Neutrophil (primary cell): ENCODE measurements around the gene TTC3.
A peak's percentile ranks its signal among the peaks of the same experiment; 100 is the strongest.

Experiments used
- H3K27ac ChIP-seq: fragments of 200-600 bp; sonication (generic); 2 replicates; pipeline ENCODE4 v1.5.1; 2016; ENCODE audit warnings: mild to moderate bottlenecking, moderate library complexity
- H3K27me3 ChIP-seq: fragments of 200-600 bp; sonication (generic); 2 replicates; pipeline ENCODE4 v1.6.0; 2016; ENCODE audit warnings: mild to moderate bottlenecking
- H3K36me3 ChIP-seq: fragments of 200-600 bp; sonication (generic); 2 replicates; pipeline ENCODE4 v1.5.1; 2017
- H3K4me1 ChIP-seq, 2 experiments: fragments of 200-600 bp in 1 of 2; sonication (generic) in 1 of 2; 1 replicate in 1 of 2; 2 replicates in 1 of 2; pipeline versions ENCODE4 v1.5.1 to v1.6.1; 2013 to 2016; ENCODE audit warnings: low read depth in 1 of 2, low read length in 1 of 2, mild to moderate bottlenecking in 1 of 2, moderate library complexity in 1 of 2; ENCODE audit not compliant: control insufficient read depth in 1 of 2, insufficient read depth in 1 of 2
- H3K4me3 ChIP-seq, 2 experiments: fragments of 200-600 bp in 1 of 2; sonication (generic) in 1 of 2; 1 replicate in 1 of 2; 2 replicates in 1 of 2; pipeline ENCODE4 v1.5.1; 2013 to 2016; ENCODE audit warnings: low read depth in 1 of 2, low read length in 1 of 2, mild to moderate bottlenecking in 1 of 2, moderate library complexity in 1 of 2
- H3K9me3 ChIP-seq: fragments of 200-600 bp; sonication (generic); 2 replicates; pipeline ENCODE4 v1.5.1; 2016
- TF ChIP-seq, protein P1 (sequence below): fragments of 200-600 bp; sonication (generic); IDR thresholded peaks from 2 replicates; pipeline ENCODE4 v1.5.1; 2016; ENCODE audit warnings: antibody characterized with exemption

TTC3 gene

GRCh38 chr21:37071561-37072273 is 1.3 kb upstream of the TTC3 start:
- Histone ChIP-seq H3K9me3 (no peaks in the 10 kb centered on the region), H3K4me1 (peaks cover 15 to 21% of the 10 kb centered on the region in 2 experiments), H3K36me3 (no peaks in the 10 kb centered on the region), H3K27ac (peak overlapping the region; percentile 87), H3K4me3 (peak overlapping the region; percentile 80 to 99), H3K27me3 (no peaks in the 10 kb centered on the region)
- TF ChIP-seq, protein P1, sequence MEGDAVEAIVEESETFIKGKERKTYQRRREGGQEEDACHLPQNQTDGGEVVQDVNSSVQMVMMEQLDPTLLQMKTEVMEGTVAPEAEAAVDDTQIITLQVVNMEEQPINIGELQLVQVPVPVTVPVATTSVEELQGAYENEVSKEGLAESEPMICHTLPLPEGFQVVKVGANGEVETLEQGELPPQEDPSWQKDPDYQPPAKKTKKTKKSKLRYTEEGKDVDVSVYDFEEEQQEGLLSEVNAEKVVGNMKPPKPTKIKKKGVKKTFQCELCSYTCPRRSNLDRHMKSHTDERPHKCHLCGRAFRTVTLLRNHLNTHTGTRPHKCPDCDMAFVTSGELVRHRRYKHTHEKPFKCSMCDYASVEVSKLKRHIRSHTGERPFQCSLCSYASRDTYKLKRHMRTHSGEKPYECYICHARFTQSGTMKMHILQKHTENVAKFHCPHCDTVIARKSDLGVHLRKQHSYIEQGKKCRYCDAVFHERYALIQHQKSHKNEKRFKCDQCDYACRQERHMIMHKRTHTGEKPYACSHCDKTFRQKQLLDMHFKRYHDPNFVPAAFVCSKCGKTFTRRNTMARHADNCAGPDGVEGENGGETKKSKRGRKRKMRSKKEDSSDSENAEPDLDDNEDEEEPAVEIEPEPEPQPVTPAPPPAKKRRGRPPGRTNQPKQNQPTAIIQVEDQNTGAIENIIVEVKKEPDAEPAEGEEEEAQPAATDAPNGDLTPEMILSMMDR: no peak

- Histone ChIP-seq H3K9me3 (no peaks in the 10 kb centered on the region), H3K36me3 (no peaks in the 10 kb centered on the region), H3K27ac (peak overlapping the region; percentile 87), H3K4me3 (peak overlapping the region; percentile 80 to 99), H3K4me1 (peaks cover 15 to 21% of the 10 kb centered on the region in 2 experiments), H3K27me3 (no peaks in the 10 kb centered on the region)
- TF ChIP-seq, protein P1: no peak
Measured at GRCh38 chr21:37072274-37072987, 623 bp upstream of the TTC3 start.

- H3K27ac ChIP-seq: peak overlapping the region; percentile 87
- H3K9me3 ChIP-seq: no peaks in the 10 kb centered on the region
- peak overlapping the region; percentile 80 to 99 for H3K4me3 ChIP-seq
- H3K27me3 ChIP-seq: no peaks in the 10 kb centered on the region
- no peaks in the 10 kb centered on the region for H3K36me3 ChIP-seq
- H3K4me1 ChIP-seq: peaks cover 15 to 21% of the 10 kb centered on the region in 2 experiments
- TF ChIP-seq, protein P1: no peak
Measured at GRCh38 chr21:37073417-37074196, 553 bp downstream of the TTC3 start.

GRCh38 chr21:37074197-37074510 is 1.1 kb downstream of the TTC3 start:
- peak overlapping the region; percentile 80 to 99 for H3K4me3 ChIP-seq
- peak overlapping the region; percentile 87 for H3K27ac ChIP-seq
- H3K36me3 ChIP-seq: no peaks in the 10 kb centered on the region
- no peaks in the 10 kb centered on the region for H3K9me3 ChIP-seq
- TF ChIP-seq, protein P1: no peak
- no peaks in the 10 kb centered on the region for H3K27me3 ChIP-seq
- H3K4me1 ChIP-seq: peaks cover 15 to 21% of the 10 kb centered on the region in 2 experiments

DNA sequence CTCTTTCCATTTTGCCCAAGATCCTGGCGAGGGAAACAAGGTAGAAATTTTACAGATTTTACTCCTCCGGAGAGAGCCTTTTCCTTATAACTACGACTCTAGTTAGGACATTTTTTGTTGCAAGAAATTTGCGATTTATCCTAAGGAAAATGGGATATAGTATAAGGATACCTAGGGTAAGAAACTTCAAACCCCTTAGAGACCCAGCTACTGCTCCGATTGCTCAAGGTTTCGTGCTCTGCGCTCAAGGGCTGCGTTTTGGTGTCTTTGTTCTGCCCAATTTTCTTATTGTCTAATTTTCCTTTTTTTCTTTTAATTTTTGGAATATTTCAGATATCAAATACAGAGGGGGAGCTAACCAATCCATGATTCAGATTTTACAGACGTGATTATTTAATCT is 1.5 kb downstream of the TTC3 start:
- no peak overlapping the region for H3K27ac ChIP-seq

More for the DNA sequence above, 1.5 kb downstream of the TTC3 start:
- no peaks in the 10 kb centered on the region for H3K9me3 ChIP-seq
- no peaks in the 10 kb centered on the region for H3K27me3 ChIP-seq
- peaks cover 15 to 21% of the 10 kb centered on the region in 2 experiments for H3K4me1 ChIP-seq
- H3K4me3 ChIP-seq: peak overlapping the region; percentile 80 to 99
- no peaks in the 10 kb centered on the region for H3K36me3 ChIP-seq
- TF ChIP-seq, protein P1: no peak
